ENCODE measurements around the gene MYO3B.

DNA sequence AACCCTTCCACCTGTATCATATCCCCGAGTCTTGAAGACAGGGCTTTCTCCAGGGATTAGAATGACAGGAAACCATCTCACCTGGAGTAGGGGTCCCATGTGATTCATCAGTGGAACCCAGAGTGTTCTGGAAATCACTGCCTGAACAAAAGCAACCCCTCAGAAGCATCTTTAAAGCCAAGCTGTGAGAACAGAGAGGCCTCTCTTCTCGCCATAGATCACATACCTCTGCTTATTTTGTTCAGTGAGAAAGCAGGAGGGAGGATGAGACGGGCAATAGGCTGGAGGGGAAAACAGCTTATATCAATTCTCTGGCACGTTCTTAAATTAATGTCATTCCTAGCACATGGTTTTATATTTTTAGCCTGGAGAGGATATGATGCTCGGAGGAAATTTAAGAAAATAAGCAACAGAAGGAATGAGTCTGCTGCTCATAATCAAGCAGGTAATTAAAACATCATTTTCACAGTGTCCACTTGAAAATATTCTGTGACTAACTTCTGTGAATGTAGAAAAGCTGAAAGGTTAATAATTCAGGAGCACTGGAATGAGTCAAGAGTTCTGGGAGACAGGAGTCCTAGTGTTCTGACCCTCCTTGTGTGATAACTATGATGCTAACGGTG lies 323.6 kb downstream of the MYO3B start:
- TF ChIP-seq POLR2A (IDR thresholded peaks at IDR 0.05; ENCODE audit: low read length) (no peak), GATA1 (IDR thresholded peaks at IDR 0.05; ENCODE audit: low read depth, low read length) (no peak)
